ENCODE data around the gene CBX5.

GRCh38 chr12:54185919-54186318 is 94.0 kb downstream of the CBX5 start:
- TF ChIP-seq POLR2A (IDR thresholded peaks at IDR 0.05) (no peak), CTCF (IDR thresholded peaks at IDR 0.05) (no peak)

Measured in ovary (tissue), 3 donors.